HepG2 (cell line): ENCODE measurements around the gene TSKU.

ENCODE experiments used
- EP300 ChIP-seq, 3 experiments: sonication (generic) in 1 of 3; formaldehyde crosslinking in 1 of 3; IDR thresholded peaks; 2 replicates each; pipeline versions ENCODE4 v1.5.1 to v1.6.1; 2011 to 2020; ENCODE audit warnings: low read depth in 2 of 3, low read length in 2 of 3, borderline replicate concordance in 1 of 3, improper control_type of control experiment in 1 of 3, mild to moderate bottlenecking in 1 of 3, missing genetic modification reagents in 1 of 3, moderate library complexity in 1 of 3
- HIVEP1 ChIP-seq: sonication (generic); formaldehyde crosslinking; IDR thresholded peaks from 2 replicates; pipeline ENCODE4 v1.4.0; 2020; ENCODE audit warnings: mild to moderate bottlenecking, missing genetic modification reagents
- PHF8 ChIP-seq: sonication (generic); formaldehyde crosslinking; IDR thresholded peaks from 2 replicates; pipeline ENCODE4 v1.5.0; 2020; ENCODE audit warnings: missing genetic modification reagents
- YY1 ChIP-seq: IDR thresholded peaks from 2 replicates; pipeline ENCODE4 v1.6.1; 2011; ENCODE audit warnings: low read length, low read depth, moderate library complexity, mild to moderate bottlenecking; ENCODE audit not compliant: insufficient read depth, insufficient replicate concordance
- ZNF274 ChIP-seq: sonication (generic); formaldehyde crosslinking; IDR thresholded peaks from 2 replicates; pipeline ENCODE4 v1.5.1; 2020; ENCODE audit warnings: mild to moderate bottlenecking, missing genetic modification reagents
- ZNF337 ChIP-seq: sonication (generic); formaldehyde crosslinking; IDR thresholded peaks from 2 replicates; pipeline ENCODE4 v1.5.1; 2020; ENCODE audit warnings: missing genetic modification reagents, low read depth, mild to moderate bottlenecking, borderline replicate concordance

- TF ChIP-seq YY1 (no peak), ZNF337 (CRISPR knock-in tag) (no peak), EP300 (IDR thresholded peaks at IDR 0.05; ENCODE audit: low read depth in 2 of 2, low read length in 2 of 2) (no peak), EP300 (CRISPR knock-in tag; IDR thresholded peaks at IDR 0.05; ENCODE audit: borderline replicate concordance) (no peak), ZNF274 (no peak), PHF8 (no peak), HIVEP1 (CRISPR knock-in tag) (no peak)
Measured at GRCh38 chr11:76802621-76803020, 19.5 kb downstream of the TSKU start.
